Melanocyte of skin (primary cell): ENCODE results near the gene OR2F2. TPM values are rescaled to one million over a fixed set of nuclear protein-coding genes. Genes with fewer than 3 reads are reported as not detected.

ENCODE experiments used
- total RNA-seq, 2 donors: library from RNA; depleted of rRNA; stranded (reverse); fragments of >200 nt; gene quantifications; 2 replicates each; pipeline ENCODE4 v1.2.3, GENCODE V29; 2012

Gene OR2F2
- total RNA-seq: not detected

GRCh38 chr7:143934526-143935325 lies at the start of gene OR2F2:
Gene OR2F2, plus strand, starts transcription at chr7:143935233. Its CDS starts 0 bp downstream, at chr7:143935233.

GRCh38 chr7:143901668-143902331 lies 33.2 kb upstream of the OR2F2 start, which contains the start of gene TCAF1:
Gene TCAF1, minus strand, starts transcription at chr7:143902176. Its CDS starts 25,568 bp downstream, at chr7:143876608.

GRCh38 chr7:143954544-143954943 lies 19.5 kb downstream of the OR2F2 start, which contains the start of gene OR2F1:
Gene OR2F1, plus strand, starts transcription at chr7:143954844. Its CDS starts 5,127 bp downstream, at chr7:143959971.

Other genes starting within 250 kb of the OR2F2 start
- not detected for gene CTAGE6, start 177.5 kb upstream of the OR2F2 start, total RNA-seq
- 10 to 100 TPM; 28.0 to 31.3 TPM for gene TCAF1, start 33.1 kb upstream of the OR2F2 start, total RNA-seq
- not detected for gene OR2F1, start 19.6 kb downstream of the OR2F2 start, total RNA-seq
- not detected for gene OR6B1, start 65.1 kb downstream of the OR2F2 start, total RNA-seq
- gene OR2A5, start 113.7 kb downstream of the OR2F2 start, total RNA-seq: not detected
- not detected for gene OR2A25, start 134.6 kb downstream of the OR2F2 start, total RNA-seq
- gene OR2A12, start 151.0 kb downstream of the OR2F2 start, total RNA-seq: not detected
- gene OR2A2, start 174.3 kb downstream of the OR2F2 start, total RNA-seq: not detected
- gene OR2A14, start 187.9 kb downstream of the OR2F2 start, total RNA-seq: not detected
- gene CTAGE4, start 248.2 kb downstream of the OR2F2 start, total RNA-seq: under 1 TPM; under 0.01 to 0.69 TPM